ENCODE data around the gene ARL6IP1. TPM values are rescaled to one million over a fixed set of nuclear protein-coding genes. Genes with fewer than 3 reads are reported as not detected.
"Not testable (repeated sequence)": the region's sequence is repeated elsewhere in the genome, so short reads cannot be mapped to it uniquely, and the experiment has no call there.

The ARL6IP1 gene
- total RNA-seq, 2 experiments from 2014 or later = 110 to 125 TPM

GRCh38 chr16:18781232-18781631 lies 20.1 kb downstream of the ARL6IP1 start:
- intact Hi-C loops (cut with micrococcal nuclease); DNase-seq; H3K9me3 Mint-ChIP-seq; H3K27ac Mint-ChIP-seq; H3K4me3 Mint-ChIP-seq; H3K27me3 Mint-ChIP-seq; CTCF ChIA-PET; POLR2A ChIA-PET: not testable (repeated sequence)
- Mint-ChIP-seq H3K4me1 (ENCODE audit: low read depth) (peaks cover 34% of the 10 kb centered on the region), H3K36me3 (peaks cover 35% of the 10 kb centered on the region)

GRCh38 chr16:18780460-18781026 lies 20.8 kb downstream of the ARL6IP1 start:
- not testable (repeated sequence) for DNase-seq

GRCh38 chr16:18777664-18778063 lies 23.7 kb downstream of the ARL6IP1 start:
- POLR2A ChIA-PET; H3K36me3 Mint-ChIP-seq; H3K4me3 Mint-ChIP-seq; intact Hi-C loops (cut with micrococcal nuclease); H3K4me1 Mint-ChIP-seq (ENCODE audit: low read depth); H3K27ac Mint-ChIP-seq; H3K9me3 Mint-ChIP-seq; DNase-seq; H3K27me3 Mint-ChIP-seq; CTCF ChIA-PET: not testable (repeated sequence)

More at GRCh38 chr16:18780460-18781026, 20.8 kb downstream of the ARL6IP1 start:
- H3K4me3 Mint-ChIP-seq; CTCF ChIA-PET; H3K27ac Mint-ChIP-seq; POLR2A ChIA-PET; H3K27me3 Mint-ChIP-seq; H3K9me3 Mint-ChIP-seq; intact Hi-C loops (cut with micrococcal nuclease): not testable (repeated sequence)
- peaks cover 27% of the 10 kb centered on the region for H3K4me1 Mint-ChIP-seq (ENCODE audit: low read depth)
- H3K36me3 Mint-ChIP-seq = peaks cover 29% of the 10 kb centered on the region

GRCh38 chr16:18776334-18776733 lies 25.0 kb downstream of the ARL6IP1 start:
- H3K27me3 Mint-ChIP-seq; intact Hi-C loops (cut with micrococcal nuclease); H3K9me3 Mint-ChIP-seq; H3K4me1 Mint-ChIP-seq (ENCODE audit: low read depth); CTCF ChIA-PET; H3K4me3 Mint-ChIP-seq; H3K27ac Mint-ChIP-seq; POLR2A ChIA-PET; H3K36me3 Mint-ChIP-seq; DNase-seq: not testable (repeated sequence)

- CTCF ChIA-PET; H3K27me3 Mint-ChIP-seq; H3K36me3 Mint-ChIP-seq; POLR2A ChIA-PET; H3K4me3 Mint-ChIP-seq; H3K27ac Mint-ChIP-seq; intact Hi-C loops (cut with micrococcal nuclease); H3K4me1 Mint-ChIP-seq (ENCODE audit: low read depth); H3K9me3 Mint-ChIP-seq; DNase-seq: not testable (repeated sequence)
These were observed 26.7 kb downstream of the ARL6IP1 start for GRCh38 chr16:18774651-18775050.

GRCh38 chr16:18772171-18772570 lies 29.2 kb downstream of the ARL6IP1 start:
- POLR2A ChIA-PET; CTCF ChIA-PET; intact Hi-C loops (cut with micrococcal nuclease); H3K27me3 Mint-ChIP-seq; H3K9me3 Mint-ChIP-seq; H3K27ac Mint-ChIP-seq; H3K4me3 Mint-ChIP-seq; H3K36me3 Mint-ChIP-seq; DNase-seq: not testable (repeated sequence)
- H3K4me1 Mint-ChIP-seq (ENCODE audit: low read depth) = peaks cover 14% of the 10 kb centered on the region

GRCh38 chr16:18770336-18770962 lies 30.9 kb downstream of the ARL6IP1 start:
- peaks cover 15% of the 10 kb centered on the region for H3K4me1 Mint-ChIP-seq (ENCODE audit: low read depth)
- DNase-seq = peak; percentile 29
- H3K27ac Mint-ChIP-seq; H3K36me3 Mint-ChIP-seq; POLR2A ChIA-PET; H3K9me3 Mint-ChIP-seq; H3K27me3 Mint-ChIP-seq; H3K4me3 Mint-ChIP-seq; intact Hi-C loops (cut with micrococcal nuclease): not testable (repeated sequence)
- CTCF ChIA-PET = interaction anchor here (1.1 kb wide), 1 partner anchor 31 kb away, joined by 4 read pairs; the partner anchor contains the start of gene ARL6IP1

GRCh38 chr16:18767217-18767616 lies 34.1 kb downstream of the ARL6IP1 start:
- H3K4me3 Mint-ChIP-seq; intact Hi-C loops (cut with micrococcal nuclease); H3K27me3 Mint-ChIP-seq; CTCF ChIA-PET; H3K9me3 Mint-ChIP-seq; H3K27ac Mint-ChIP-seq; H3K36me3 Mint-ChIP-seq: not testable (repeated sequence)
- DNase-seq = peak; percentile 52
- POLR2A ChIA-PET = interaction anchor here (0.8 kb wide), 1 partner anchor 20 kb away, joined by 3 read pairs; no protein-coding TSS in a partner anchor
- peaks cover 15% of the 10 kb centered on the region for H3K4me1 Mint-ChIP-seq (ENCODE audit: low read depth)

GRCh38 chr16:18762713-18763112 lies 38.6 kb downstream of the ARL6IP1 start:
- H3K9me3 Mint-ChIP-seq; H3K36me3 Mint-ChIP-seq; H3K4me3 Mint-ChIP-seq; DNase-seq; H3K4me1 Mint-ChIP-seq (ENCODE audit: low read depth); CTCF ChIA-PET; intact Hi-C loops (cut with micrococcal nuclease); H3K27me3 Mint-ChIP-seq; H3K27ac Mint-ChIP-seq; POLR2A ChIA-PET: not testable (repeated sequence)

- H3K9me3 Mint-ChIP-seq = not testable (repeated sequence)
These were observed 41.5 kb downstream of the ARL6IP1 start for GRCh38 chr16:18759598-18760520.

GRCh38 chr16:18757960-18758660 lies 43.2 kb downstream of the ARL6IP1 start:
- intact Hi-C loops (cut with micrococcal nuclease); POLR2A ChIA-PET; H3K27me3 Mint-ChIP-seq; H3K9me3 Mint-ChIP-seq; CTCF ChIA-PET; H3K27ac Mint-ChIP-seq; H3K36me3 Mint-ChIP-seq; H3K4me3 Mint-ChIP-seq: not testable (repeated sequence)
- DNase-seq = peak; percentile 23
- H3K4me1 Mint-ChIP-seq (ENCODE audit: low read depth) = peaks cover 18% of the 10 kb centered on the region

More at GRCh38 chr16:18759598-18760520, 41.5 kb downstream of the ARL6IP1 start:
- H3K4me3 Mint-ChIP-seq; POLR2A ChIA-PET; H3K27me3 Mint-ChIP-seq; H3K36me3 Mint-ChIP-seq; H3K27ac Mint-ChIP-seq; CTCF ChIA-PET; intact Hi-C loops (cut with micrococcal nuclease): not testable (repeated sequence)
- H3K4me1 Mint-ChIP-seq (ENCODE audit: low read depth) = peaks cover 18% of the 10 kb centered on the region
- peak; percentile 72 for DNase-seq

GRCh38 chr16:18756639-18757038 lies 44.7 kb downstream of the ARL6IP1 start:
- H3K27ac Mint-ChIP-seq; H3K27me3 Mint-ChIP-seq; intact Hi-C loops (cut with micrococcal nuclease); H3K4me3 Mint-ChIP-seq; DNase-seq; H3K9me3 Mint-ChIP-seq; H3K36me3 Mint-ChIP-seq; CTCF ChIA-PET; POLR2A ChIA-PET: not testable (repeated sequence)
- peaks cover 18% of the 10 kb centered on the region for H3K4me1 Mint-ChIP-seq (ENCODE audit: low read depth)
